ENCODE measurements around the gene DUSP19.

DUSP19 gene

DNA sequence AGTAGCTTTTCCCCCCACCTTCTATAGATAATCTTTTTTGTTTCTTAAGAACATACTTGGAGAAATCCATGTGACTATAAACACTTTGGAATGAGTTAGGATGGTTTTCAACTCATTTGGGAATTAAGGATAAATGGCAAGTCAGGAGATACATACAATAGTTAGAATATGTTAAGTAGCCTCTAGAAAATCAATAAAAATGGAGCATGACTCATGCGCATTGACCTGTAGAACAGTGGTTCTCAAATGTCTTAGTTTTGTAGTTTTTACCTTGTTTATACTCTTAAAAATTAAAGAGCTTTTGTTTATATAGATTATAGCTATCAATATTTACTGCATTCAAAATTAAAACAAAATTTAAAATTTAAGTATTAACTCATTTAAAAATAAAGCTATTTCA lies 70.4 kb downstream of the DUSP19 start:
- H3K36me3 ChIP-seq (ENCODE audit: insufficient read depth, low read length), result peaks cover 64% of the 10 kb centered on the region
- TF ChIP-seq, protein P1, sequence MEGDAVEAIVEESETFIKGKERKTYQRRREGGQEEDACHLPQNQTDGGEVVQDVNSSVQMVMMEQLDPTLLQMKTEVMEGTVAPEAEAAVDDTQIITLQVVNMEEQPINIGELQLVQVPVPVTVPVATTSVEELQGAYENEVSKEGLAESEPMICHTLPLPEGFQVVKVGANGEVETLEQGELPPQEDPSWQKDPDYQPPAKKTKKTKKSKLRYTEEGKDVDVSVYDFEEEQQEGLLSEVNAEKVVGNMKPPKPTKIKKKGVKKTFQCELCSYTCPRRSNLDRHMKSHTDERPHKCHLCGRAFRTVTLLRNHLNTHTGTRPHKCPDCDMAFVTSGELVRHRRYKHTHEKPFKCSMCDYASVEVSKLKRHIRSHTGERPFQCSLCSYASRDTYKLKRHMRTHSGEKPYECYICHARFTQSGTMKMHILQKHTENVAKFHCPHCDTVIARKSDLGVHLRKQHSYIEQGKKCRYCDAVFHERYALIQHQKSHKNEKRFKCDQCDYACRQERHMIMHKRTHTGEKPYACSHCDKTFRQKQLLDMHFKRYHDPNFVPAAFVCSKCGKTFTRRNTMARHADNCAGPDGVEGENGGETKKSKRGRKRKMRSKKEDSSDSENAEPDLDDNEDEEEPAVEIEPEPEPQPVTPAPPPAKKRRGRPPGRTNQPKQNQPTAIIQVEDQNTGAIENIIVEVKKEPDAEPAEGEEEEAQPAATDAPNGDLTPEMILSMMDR (IDR thresholded peaks at IDR 0.05; ENCODE audit: borderline replicate concordance, extremely low read depth, low read length, poor library complexity, severe bottlenecking), result no peak
- TF ChIP-seq EZH2 (IDR thresholded peaks at IDR 0.05; ENCODE audit: borderline replicate concordance, low read depth, low read length, severe bottlenecking), result no peak
- no peak overlapping the region for H3K4me3 ChIP-seq (ENCODE audit: low read depth in 1 of 2, low read length in 2 of 2)
- no peak for DNase-seq
- no peak overlapping the region for H2AFZ ChIP-seq (ENCODE audit: low read depth, low read length)
- peaks cover 60% of the 10 kb centered on the region for H3K79me2 ChIP-seq (ENCODE audit: insufficient read depth, low read length)
- no peak overlapping the region for H3K9ac ChIP-seq (ENCODE audit: low read depth, low read length)
- peaks cover 3% of the 10 kb centered on the region for H3K9me3 ChIP-seq (ENCODE audit: insufficient read depth, low read length, severe bottlenecking)
- H3K4me2 ChIP-seq (ENCODE audit: insufficient read depth, low read length), result no peak overlapping the region
- no peak overlapping the region for H3K27ac ChIP-seq (ENCODE audit: low read length)
- no peaks in the 10 kb centered on the region for H3K27me3 ChIP-seq (ENCODE audit: insufficient read depth, low read length, poor library complexity)
- ATAC-seq (ENCODE audit: insufficient read depth, low read depth), result no peak
- no peaks in the 10 kb centered on the region for H4K20me1 ChIP-seq (ENCODE audit: insufficient read depth, low read length)
- H3K4me1 ChIP-seq (ENCODE audit: insufficient read depth, low read length), result no peaks in the 10 kb centered on the region

GRCh38 chr2:183149489-183149888 lies 70.9 kb downstream of the DUSP19 start:
- H3K79me2 ChIP-seq (ENCODE audit: insufficient read depth, low read length), result peaks cover 55% of the 10 kb centered on the region
- H4K20me1 ChIP-seq (ENCODE audit: insufficient read depth, low read length), result no peaks in the 10 kb centered on the region
- no peaks in the 10 kb centered on the region for H3K4me1 ChIP-seq (ENCODE audit: insufficient read depth, low read length)
- no peak overlapping the region for H3K4me3 ChIP-seq (ENCODE audit: low read depth in 1 of 2, low read length in 2 of 2)
- H3K27ac ChIP-seq (ENCODE audit: low read length), result no peak overlapping the region
- no peak overlapping the region for H3K4me2 ChIP-seq (ENCODE audit: insufficient read depth, low read length)
- DNase-seq, result no peak
- no peaks in the 10 kb centered on the region for H3K27me3 ChIP-seq (ENCODE audit: insufficient read depth, low read length, poor library complexity)
- H3K36me3 ChIP-seq (ENCODE audit: insufficient read depth, low read length), result peaks cover 64% of the 10 kb centered on the region
- TF ChIP-seq EZH2 (IDR thresholded peaks at IDR 0.05; ENCODE audit: borderline replicate concordance, low read depth, low read length, severe bottlenecking), result no peak
- TF ChIP-seq, protein P1 (IDR thresholded peaks at IDR 0.05; ENCODE audit: borderline replicate concordance, extremely low read depth, low read length, poor library complexity, severe bottlenecking), result no peak
- H2AFZ ChIP-seq (ENCODE audit: low read depth, low read length), result no peak overlapping the region
- no peak overlapping the region for H3K9ac ChIP-seq (ENCODE audit: low read depth, low read length)
- ATAC-seq (ENCODE audit: insufficient read depth, low read depth), result no peak
- H3K9me3 ChIP-seq (ENCODE audit: insufficient read depth, low read length, severe bottlenecking), result no peaks in the 10 kb centered on the region

Measured in DND-41 (cell line).